ENCODE data around the gene FGD6.

The FGD6 gene

DNA sequence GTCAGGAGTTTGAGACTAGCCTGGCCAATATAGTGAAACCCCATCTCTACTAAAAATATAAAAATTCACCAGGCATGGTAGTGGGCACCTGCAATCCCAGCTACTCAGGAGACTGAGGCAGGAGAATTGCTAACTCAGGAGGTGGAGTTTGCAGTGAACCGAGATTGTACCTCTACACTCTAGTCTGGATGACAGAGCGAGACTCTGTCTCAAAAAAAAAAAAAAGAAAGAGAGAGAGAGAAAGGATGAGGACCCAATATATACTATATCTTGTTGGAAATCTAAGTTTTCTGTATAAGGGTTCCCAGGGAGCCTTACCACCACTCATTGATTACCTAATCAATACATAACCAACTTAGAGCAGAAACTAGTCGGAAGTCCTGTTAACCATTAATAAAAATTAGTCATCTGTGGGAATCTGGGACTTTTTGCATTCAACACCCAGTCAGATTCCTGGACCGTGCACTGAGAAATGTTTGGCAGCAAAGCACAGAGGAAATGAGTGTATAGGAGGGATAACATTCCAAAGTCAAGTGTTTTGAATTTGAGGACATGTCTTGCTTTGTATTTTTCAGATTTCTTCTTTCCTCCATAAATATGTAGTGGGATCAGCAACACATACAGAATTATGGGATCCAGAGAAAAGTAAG lies 99.0 kb downstream of the FGD6 start:
- Histone ChIP-seq H4K12ac (ENCODE audit: low read depth, low read length) (no peak overlapping the region), H3K4me1 (ENCODE audit: control insufficient read depth in 1 of 2, insufficient read depth in 2 of 2, low read length in 2 of 2) (peaks cover 0 to 5% of the 10 kb centered on the region in 2 experiments), H4K8ac (ENCODE audit: low read depth, low read length) (no peak overlapping the region), H3K27ac (ENCODE audit: low read depth, low read length) (peak overlapping the region; percentile 10), H2BK120ac (ENCODE audit: insufficient read depth, low read length, poor library complexity) (no peak overlapping the region), H3K36me3 (ENCODE audit: control insufficient read depth in 1 of 2, insufficient read depth in 2 of 2, low read length in 2 of 2) (peaks cover 10 to 14% of the 10 kb centered on the region in 2 experiments), H3K18ac (ENCODE audit: low read length) (no peak overlapping the region), H3K4me3 (ENCODE audit: low read depth, low read length) (no peak overlapping the region), H4K91ac (ENCODE audit: low read depth, low read length) (no peak overlapping the region), H3K4me2 (ENCODE audit: low read length) (no peak overlapping the region), H3K27me3 (ENCODE audit: insufficient read depth, low read length) (no peaks in the 10 kb centered on the region), H3K79me1 (ENCODE audit: low read length) (no peaks in the 10 kb centered on the region), H2AK5ac (ENCODE audit: low read length) (no peak overlapping the region), H2AFZ (ENCODE audit: insufficient read depth, low read length, poor library complexity) (no peak overlapping the region), H3K23ac (ENCODE audit: low read length) (no peak overlapping the region), H3K4ac (ENCODE audit: low read depth, low read length) (no peak overlapping the region), H3K9ac (ENCODE audit: low read length) (no peak overlapping the region), H3K9me3 (ENCODE audit: insufficient read depth, low read depth, low read length) (no peaks in the 10 kb centered on the region), H2BK12ac (ENCODE audit: low read length) (no peak overlapping the region), H3K79me2 (ENCODE audit: control insufficient read depth, insufficient read depth, low read length, poor library complexity) (no peaks in the 10 kb centered on the region), H2BK5ac (ENCODE audit: low read depth, low read length, poor library complexity) (no peak overlapping the region), H3K14ac (ENCODE audit: low read length) (no peak overlapping the region)
- DNase-seq, result peak in 1 of 2 donors; percentile 7
- WGBS (ENCODE audit: extremely low coverage, insufficient coverage, insufficient read length), result no CpG with 5 or more reads among the region's 4 CpGs

GRCh38 chr12:95117178-95117599 lies 100.1 kb downstream of the FGD6 start:
- H3K79me2 ChIP-seq (ENCODE audit: control insufficient read depth, insufficient read depth, low read length, poor library complexity), result no peaks in the 10 kb centered on the region
- H4K8ac ChIP-seq (ENCODE audit: low read depth, low read length), result peak overlapping the region; percentile 51
- no peak overlapping the region for H3K27ac ChIP-seq (ENCODE audit: low read depth, low read length)

DNA sequence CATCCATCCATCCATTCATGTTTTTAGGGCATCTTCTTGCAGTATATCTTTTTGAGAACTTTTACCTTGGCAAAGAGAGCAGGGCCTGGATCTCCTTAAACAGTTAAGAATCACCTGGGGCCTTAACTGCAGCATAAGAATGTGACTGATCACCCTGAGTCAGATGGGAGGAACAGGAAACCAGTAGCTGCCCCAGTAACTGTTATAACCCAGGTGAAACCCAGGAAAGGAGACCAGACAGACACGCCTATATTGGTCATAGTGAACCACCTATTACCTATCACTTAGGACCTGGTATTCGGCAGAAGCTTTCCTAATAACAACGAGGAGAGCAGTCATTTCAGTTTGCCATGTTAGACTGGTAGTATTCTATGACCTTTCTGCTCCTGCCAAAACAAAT lies 100.5 kb downstream of the FGD6 start:
- no peaks in the 10 kb centered on the region for H3K9me3 ChIP-seq (ENCODE audit: insufficient read depth, low read depth, low read length)
- H4K12ac ChIP-seq (ENCODE audit: low read depth, low read length), result no peak overlapping the region
- H3K18ac ChIP-seq (ENCODE audit: low read length), result no peak overlapping the region
- H2AFZ ChIP-seq (ENCODE audit: insufficient read depth, low read length, poor library complexity), result no peak overlapping the region
- peaks cover 0 to 5% of the 10 kb centered on the region in 2 experiments for H3K4me1 ChIP-seq (ENCODE audit: control insufficient read depth in 1 of 2, insufficient read depth in 2 of 2, low read length in 2 of 2)
- no peak overlapping the region for H2AK5ac ChIP-seq (ENCODE audit: low read length)
- no peak overlapping the region for H3K4me3 ChIP-seq (ENCODE audit: low read depth, low read length)
- H3K36me3 ChIP-seq (ENCODE audit: control insufficient read depth in 1 of 2, insufficient read depth in 2 of 2, low read length in 2 of 2), result peaks cover 15 to 16% of the 10 kb centered on the region in 2 experiments
- H4K91ac ChIP-seq (ENCODE audit: low read depth, low read length), result no peak overlapping the region
- H3K79me1 ChIP-seq (ENCODE audit: low read length), result no peaks in the 10 kb centered on the region
- no peak overlapping the region for H3K23ac ChIP-seq (ENCODE audit: low read length)
- no peak overlapping the region for H4K8ac ChIP-seq (ENCODE audit: low read depth, low read length)
- no peak overlapping the region for H2BK5ac ChIP-seq (ENCODE audit: low read depth, low read length, poor library complexity)
- no peak overlapping the region for H3K27ac ChIP-seq (ENCODE audit: low read depth, low read length)
- WGBS (ENCODE audit: extremely low coverage, insufficient coverage, insufficient read length), result no CpG with 5 or more reads among the region's 3 CpGs
- no peak overlapping the region for H3K4ac ChIP-seq (ENCODE audit: low read depth, low read length)
- no peak overlapping the region for H2BK120ac ChIP-seq (ENCODE audit: insufficient read depth, low read length, poor library complexity)
- no peaks in the 10 kb centered on the region for H3K79me2 ChIP-seq (ENCODE audit: control insufficient read depth, insufficient read depth, low read length, poor library complexity)
- no peak overlapping the region for H3K14ac ChIP-seq (ENCODE audit: low read length)
- H3K27me3 ChIP-seq (ENCODE audit: insufficient read depth, low read length), result no peaks in the 10 kb centered on the region
- no peak for DNase-seq
- no peak overlapping the region for H3K9ac ChIP-seq (ENCODE audit: low read length)
- H3K4me2 ChIP-seq (ENCODE audit: low read length), result no peak overlapping the region
- no peak overlapping the region for H2BK12ac ChIP-seq (ENCODE audit: low read length)

More at GRCh38 chr12:95117178-95117599, 100.1 kb downstream of the FGD6 start:
- H3K4me3 ChIP-seq (ENCODE audit: low read depth, low read length), result no peak overlapping the region
- H4K91ac ChIP-seq (ENCODE audit: low read depth, low read length), result peak overlapping the region; percentile 69
- peak overlapping the region; percentile 11 for H2BK120ac ChIP-seq (ENCODE audit: insufficient read depth, low read length, poor library complexity)
- no peaks in the 10 kb centered on the region for H3K27me3 ChIP-seq (ENCODE audit: insufficient read depth, low read length)
- no CpG with 5 or more reads among the region's 2 CpGs for WGBS (ENCODE audit: extremely low coverage, insufficient coverage, insufficient read length)
- DNase-seq, result peak; percentile 41 to 82
- H3K79me1 ChIP-seq (ENCODE audit: low read length), result no peaks in the 10 kb centered on the region
- H2BK12ac ChIP-seq (ENCODE audit: low read length), result peak overlapping the region; percentile 90
- H3K23ac ChIP-seq (ENCODE audit: low read length), result no peak overlapping the region
- H3K4me2 ChIP-seq (ENCODE audit: low read length), result no peak overlapping the region
- no peak overlapping the region for H2BK5ac ChIP-seq (ENCODE audit: low read depth, low read length, poor library complexity)
- H3K9me3 ChIP-seq (ENCODE audit: insufficient read depth, low read depth, low read length), result no peaks in the 10 kb centered on the region
- no peak overlapping the region for H3K9ac ChIP-seq (ENCODE audit: low read length)
- H4K12ac ChIP-seq (ENCODE audit: low read depth, low read length), result peak overlapping the region; percentile 77
- no peak overlapping the region for H2AK5ac ChIP-seq (ENCODE audit: low read length)
- no peak overlapping the region for H3K14ac ChIP-seq (ENCODE audit: low read length)
- no peak overlapping the region for H3K18ac ChIP-seq (ENCODE audit: low read length)
- peak overlapping the region; percentile 21 for H3K4ac ChIP-seq (ENCODE audit: low read depth, low read length)
- H3K4me1 ChIP-seq (ENCODE audit: control insufficient read depth in 1 of 2, insufficient read depth in 2 of 2, low read length in 2 of 2), result peaks cover 0 to 5% of the 10 kb centered on the region in 2 experiments
- H3K36me3 ChIP-seq (ENCODE audit: control insufficient read depth in 1 of 2, insufficient read depth in 2 of 2, low read length in 2 of 2), result peaks cover 14 to 16% of the 10 kb centered on the region in 2 experiments
- no peak overlapping the region for H2AFZ ChIP-seq (ENCODE audit: insufficient read depth, low read length, poor library complexity)

- H3K23ac ChIP-seq (ENCODE audit: low read length), result no peak overlapping the region
- H3K27me3 ChIP-seq (ENCODE audit: insufficient read depth, low read length), result no peaks in the 10 kb centered on the region
- H4K8ac ChIP-seq (ENCODE audit: low read depth, low read length), result no peak overlapping the region
- H2BK120ac ChIP-seq (ENCODE audit: insufficient read depth, low read length, poor library complexity), result no peak overlapping the region
- no peak overlapping the region for H4K12ac ChIP-seq (ENCODE audit: low read depth, low read length)
- DNase-seq, result no peak
- H3K4me1 ChIP-seq (ENCODE audit: control insufficient read depth in 1 of 2, insufficient read depth in 2 of 2, low read length in 2 of 2), result peaks cover 0 to 5% of the 10 kb centered on the region in 2 experiments
- no peak overlapping the region for H2AFZ ChIP-seq (ENCODE audit: insufficient read depth, low read length, poor library complexity)
- WGBS (ENCODE audit: extremely low coverage, insufficient coverage, insufficient read length), result no CpG with 5 or more reads among the region's 4 CpGs
- no peak overlapping the region for H3K4ac ChIP-seq (ENCODE audit: low read depth, low read length)
- H4K91ac ChIP-seq (ENCODE audit: low read depth, low read length), result no peak overlapping the region
- H3K14ac ChIP-seq (ENCODE audit: low read length), result no peak overlapping the region
- no peak overlapping the region for H3K27ac ChIP-seq (ENCODE audit: low read depth, low read length)
- H2AK5ac ChIP-seq (ENCODE audit: low read length), result no peak overlapping the region
- H3K4me3 ChIP-seq (ENCODE audit: low read depth, low read length), result no peak overlapping the region
- no peak overlapping the region for H2BK5ac ChIP-seq (ENCODE audit: low read depth, low read length, poor library complexity)
- H3K18ac ChIP-seq (ENCODE audit: low read length), result no peak overlapping the region
- H3K9me3 ChIP-seq (ENCODE audit: insufficient read depth, low read depth, low read length), result no peaks in the 10 kb centered on the region
- H3K9ac ChIP-seq (ENCODE audit: low read length), result no peak overlapping the region
- no peaks in the 10 kb centered on the region for H3K79me2 ChIP-seq (ENCODE audit: control insufficient read depth, insufficient read depth, low read length, poor library complexity)
- no peaks in the 10 kb centered on the region for H3K79me1 ChIP-seq (ENCODE audit: low read length)
- peaks cover 16% of the 10 kb centered on the region in 2 experiments for H3K36me3 ChIP-seq (ENCODE audit: control insufficient read depth in 1 of 2, insufficient read depth in 2 of 2, low read length in 2 of 2)
- no peak overlapping the region for H3K4me2 ChIP-seq (ENCODE audit: low read length)
- no peak overlapping the region for H2BK12ac ChIP-seq (ENCODE audit: low read length)
Observed at GRCh38 chr12:95116341-95116740, 100.9 kb downstream of the FGD6 start.
